Erythroblast (primary cell): ENCODE results near the gene ZNF575.
A peak's percentile ranks its signal among the peaks of the same experiment; 100 is the strongest.

ENCODE experiments used
- DNase-seq, 2 experiments: peaks; one replicate each; lab custom pipeline; 2025; lab: John Stamatoyannopoulos, UW
- GATA1 ChIP-seq: IDR thresholded peaks from 2 replicates; pipeline ENCODE4 v1.6.1; 2011; ENCODE audit warnings: low read depth, mild to moderate bottlenecking, control low read depth, low read length, moderate library complexity
- POLR2A ChIP-seq: IDR thresholded peaks from 2 replicates; pipeline ENCODE4 v1.6.1; 2011; ENCODE audit warnings: mild to moderate bottlenecking, low read length

Gene ZNF575

GRCh38 chr19:43532962-43533545 is at the start of gene ZNF575:
Gene ZNF575 (plus strand): TSS chr19:43533188. CDS start chr19:43534423, 1,235 bp downstream.
- peak; percentile 32 for TF ChIP-seq POLR2A
- no peak for TF ChIP-seq GATA1
- DNase-seq: peak; percentile 82 to 89

GRCh38 chr19:43483281-43483680 is 49.7 kb upstream of the ZNF575 start:
- DNase-seq: no peak
- no peak for TF ChIP-seq POLR2A

- no peak for DNase-seq
- TF ChIP-seq GATA1: no peak
- no peak for TF ChIP-seq POLR2A
Observed at GRCh38 chr19:43485951-43486350, 47.0 kb upstream of the ZNF575 start.

GRCh38 chr19:43486412-43486811 is 46.6 kb upstream of the ZNF575 start:
- no peak for TF ChIP-seq POLR2A
- TF ChIP-seq GATA1: no peak
- no peak for DNase-seq

DNA sequence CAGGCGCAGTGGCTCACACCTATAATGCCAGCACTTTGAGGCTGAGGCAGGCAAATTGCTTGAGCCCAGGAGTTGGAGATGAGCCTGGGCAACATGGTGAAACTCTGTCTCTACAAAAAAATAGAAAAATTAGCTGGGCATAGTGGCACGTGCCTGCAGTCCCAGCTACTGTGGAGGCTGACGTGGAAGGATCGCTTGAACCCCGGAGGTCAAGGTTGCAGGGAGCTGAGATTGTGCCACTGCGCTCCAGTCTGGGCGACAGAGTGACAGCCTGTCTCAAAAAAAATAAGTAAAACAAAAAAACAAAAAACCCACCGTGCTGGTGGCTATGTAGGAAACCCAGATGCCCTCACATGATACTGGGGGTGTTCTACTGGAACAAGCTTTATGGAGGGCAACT is 44.8 kb upstream of the ZNF575 start:
- no peak for DNase-seq
- TF ChIP-seq POLR2A (no peak), GATA1 (no peak)

- no peak for DNase-seq
- TF ChIP-seq POLR2A (no peak), GATA1 (no peak)
Observed at GRCh38 chr19:43489310-43489709, 43.7 kb upstream of the ZNF575 start.

DNA sequence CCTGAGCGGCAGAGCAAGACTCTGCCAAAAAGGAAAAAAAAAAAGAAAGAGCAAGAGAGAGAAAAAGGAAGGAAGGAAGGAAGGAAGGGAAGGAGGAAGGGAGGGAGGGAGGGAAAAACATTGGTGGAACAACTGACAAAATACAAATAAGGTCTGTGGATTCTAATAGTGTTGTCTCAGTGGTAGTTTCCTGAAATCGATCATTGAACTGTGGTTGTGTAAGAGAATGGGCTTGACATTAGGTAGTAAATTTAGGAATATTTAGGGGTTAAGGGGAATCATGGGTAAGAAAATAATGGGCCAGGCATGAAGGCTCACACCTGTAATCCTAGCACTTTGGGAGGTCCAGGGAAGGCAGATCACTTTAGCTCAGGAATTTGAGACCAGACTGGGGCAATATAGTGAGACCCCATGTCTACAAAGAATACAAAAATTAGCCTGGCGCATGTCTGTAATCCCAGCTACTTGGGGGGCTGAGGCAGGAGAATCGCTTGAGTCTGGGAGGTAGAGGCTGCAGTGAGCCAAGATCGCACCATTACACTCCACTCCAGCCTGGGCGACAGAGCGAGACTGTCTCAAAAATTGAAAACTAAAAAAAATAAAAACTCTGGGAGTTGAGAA is 42.9 kb upstream of the ZNF575 start:
- DNase-seq: no peak
- TF ChIP-seq POLR2A: no peak
- no peak for TF ChIP-seq GATA1

DNA sequence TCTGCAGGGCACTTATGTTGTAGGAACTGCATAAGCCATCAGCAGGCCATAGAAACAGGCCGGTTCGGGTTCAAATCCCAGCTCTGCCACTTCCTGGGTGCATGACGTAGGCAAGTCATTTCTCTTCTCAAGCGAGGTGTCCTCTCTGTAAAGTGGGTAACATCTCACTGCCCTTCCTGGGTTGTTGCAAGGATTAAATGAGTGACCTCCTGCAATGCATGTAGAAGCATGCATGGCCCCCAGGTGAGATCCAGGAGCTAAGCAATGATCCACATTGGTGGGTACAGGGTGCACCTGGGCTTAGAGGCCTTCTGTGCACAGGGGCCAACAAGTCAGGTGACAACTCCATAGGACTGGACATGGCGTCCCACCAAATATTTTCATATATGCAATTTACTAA is 42.2 kb upstream of the ZNF575 start:
- no peak for DNase-seq
- no peak for TF ChIP-seq POLR2A
- TF ChIP-seq GATA1: no peak

GRCh38 chr19:43495082-43495481 is 37.9 kb upstream of the ZNF575 start:
- no peak for TF ChIP-seq POLR2A
- TF ChIP-seq GATA1: no peak
- DNase-seq: no peak

- DNase-seq: no peak
- TF ChIP-seq GATA1 (no peak), POLR2A (no peak)
Observed at GRCh38 chr19:43496960-43497359, 36.0 kb upstream of the ZNF575 start.

DNA sequence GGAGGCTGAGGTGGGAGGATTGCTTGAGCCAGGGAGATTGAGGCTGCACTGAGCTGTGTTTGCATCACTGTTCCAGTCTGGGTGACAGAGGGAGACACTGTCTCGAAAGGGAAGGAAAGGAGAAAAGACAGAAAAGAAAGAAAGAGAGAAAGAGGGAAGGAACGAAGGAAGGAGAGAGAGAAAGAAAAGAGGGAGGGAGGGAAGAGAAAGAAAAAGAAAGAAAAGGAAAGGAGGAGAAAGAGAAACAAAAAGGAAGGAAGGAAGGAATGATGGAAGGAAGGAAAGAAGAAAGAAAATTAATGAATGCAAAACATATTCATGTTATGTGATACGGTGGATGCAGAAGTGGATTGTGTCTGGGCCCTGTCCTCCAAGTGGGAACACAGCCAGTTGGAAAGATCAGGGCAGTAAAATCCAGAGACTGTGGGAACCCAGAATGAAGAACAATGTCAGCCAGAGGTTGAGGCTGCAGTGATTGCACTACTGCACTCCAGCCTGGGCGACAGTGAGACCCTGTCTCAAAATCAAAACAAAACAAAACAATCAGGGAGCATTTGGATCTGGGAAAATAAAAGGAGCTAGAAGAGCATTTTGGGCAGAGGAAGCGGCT is 34.6 kb upstream of the ZNF575 start:
- no peak for TF ChIP-seq GATA1
- DNase-seq: no peak

GRCh38 chr19:43499042-43499441 is 33.9 kb upstream of the ZNF575 start:
- no peak for TF ChIP-seq GATA1
- DNase-seq: no peak

DNA sequence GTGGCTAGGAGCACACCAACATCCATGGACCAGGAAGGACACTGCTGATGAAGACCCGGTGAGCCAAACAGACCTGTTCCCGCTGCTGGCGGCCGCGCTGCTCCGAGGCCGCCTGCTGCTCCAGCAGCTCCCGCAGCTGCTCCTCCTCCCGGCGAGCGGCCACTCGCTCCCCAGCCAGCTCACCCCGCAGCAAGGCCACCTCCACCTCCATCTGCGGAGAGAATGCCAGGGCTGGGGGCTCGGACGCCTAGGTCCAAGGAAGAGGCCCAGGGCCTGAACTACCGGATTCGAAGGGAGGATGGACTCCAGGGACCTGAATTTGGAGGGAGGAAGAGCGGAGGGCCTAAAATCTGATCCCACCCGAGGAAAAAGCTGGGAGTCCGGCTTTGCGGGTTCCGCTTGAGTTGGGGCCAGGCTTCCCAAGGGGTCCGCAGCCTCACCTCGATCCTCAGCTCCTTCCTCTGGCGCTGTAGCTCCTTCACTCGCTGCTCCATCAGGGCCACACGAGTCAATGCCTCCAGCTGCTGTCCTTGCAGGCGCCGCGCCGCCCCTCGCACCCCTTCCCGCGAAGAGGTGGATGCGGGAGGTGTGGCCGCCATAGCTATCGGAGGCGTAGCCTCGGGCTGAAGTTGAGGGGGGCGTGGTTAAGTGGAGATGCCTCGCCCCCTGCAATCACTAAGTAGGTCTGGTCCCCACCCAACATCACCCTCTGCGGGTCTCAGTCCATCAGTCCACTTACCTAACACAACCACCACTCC is 31.1 kb upstream of the ZNF575 start:
- no peak for DNase-seq
- TF ChIP-seq POLR2A: no peak

GRCh38 chr19:43502419-43502976 is 30.5 kb upstream of the ZNF575 start:
- TF ChIP-seq GATA1: no peak
- no peak for TF ChIP-seq POLR2A

More at GRCh38 chr19:43502419-43502976, 30.5 kb upstream of the ZNF575 start:
- DNase-seq: no peak
